A549 (cell line): ENCODE data around the gene BMP5. TPM values are rescaled to one million over a fixed set of nuclear protein-coding genes. Genes with fewer than 3 reads are reported as not detected.

Experiments used
- ATAC-seq, 2 experiments: fragments of 200-7000 bp in 1 of 2; fragments of >200 bp in 1 of 2; cut with Nextera tagmentation in 1 of 2; cut with Tn5 transposase in 1 of 2; 3 replicates each; pipeline versions ENCODE4 v1.8.0 to v1.9.1; 2018 to 2020; ENCODE audit warnings: mild to moderate bottlenecking in 1 of 2, moderate library complexity in 1 of 2
- CTCF ChIA-PET: fragments of 300-600 bp; sonication (Branson Sonifier 250); formaldehyde crosslinking; extraction: SDS; loops from one replicate; lab custom pipeline; 2021; ENCODE audit warnings: antibody characterized with exemption, inconsistent platforms; lab: Yijun Ruan, JAX
- POLR2A ChIA-PET: fragments of 350-600 bp; formaldehyde crosslinking; extraction: SDS; loops from one replicate; lab custom pipeline; 2021; ENCODE audit warnings: antibody characterized with exemption, inconsistent platforms; lab: Yijun Ruan, JAX
- DNase-seq, 2 experiments: peaks; one replicate each; pipeline versions ENCODE4 v3.0.0 to v3.0.0-alpha.2; 2011 to 2016; ENCODE audit warnings: low read depth in 1 of 2, low spot score in 1 of 2
- FAIRE-seq: peaks from 2 replicates; lab custom pipeline; 2011; peaks lifted over from hg19 to GRCh38; lab: Jason Lieb, UNC
- H3K27ac ChIP-seq, 2 experiments: fragments of >200 bp; sonication (Bioruptor Twin); formaldehyde crosslinking; 3 replicates each; pipeline ENCODE4 v1.5.1; 2016 to 2017
- H3K4me1 ChIP-seq: fragments of >200 bp; sonication (Bioruptor Twin); formaldehyde crosslinking; 3 replicates; pipeline ENCODE4 v1.6.1; 2016
- H3K4me2 ChIP-seq: fragments of >200 bp; sonication (Bioruptor Twin); formaldehyde crosslinking; 3 replicates; pipeline ENCODE4 v1.6.1; 2016
- H3K4me3 ChIP-seq: fragments of >200 bp; sonication (Bioruptor Twin); formaldehyde crosslinking; 3 replicates; pipeline ENCODE4 v1.5.1; 2016
- H3K9me3 ChIP-seq: fragments of >200 bp; sonication (Bioruptor Twin); formaldehyde crosslinking; 3 replicates; pipeline ENCODE4 v1.6.1; 2016
- ESRRA ChIP-seq: fragments of 150-350 bp; IDR thresholded peaks from 2 replicates; pipeline ENCODE4 v1.6.1; 2014; ENCODE audit warnings: mild to moderate bottlenecking, low read length, borderline replicate concordance
- FOSL2 ChIP-seq, 2 experiments: fragments of 450-650 bp in 1 of 2; fragments of >200 bp in 1 of 2; sonication (Bioruptor Twin) in 1 of 2; formaldehyde crosslinking; IDR thresholded peaks; 2 replicates each; pipeline versions ENCODE4 v1.5.0 to v1.6.1; 2016 to 2020; ENCODE audit warnings: mild to moderate bottlenecking in 1 of 2, moderate library complexity in 1 of 2
- SMC3 ChIP-seq: fragments of >200 bp; sonication (Bioruptor Twin); formaldehyde crosslinking; IDR thresholded peaks from 3 replicates; pipeline ENCODE4 v1.6.1; 2018; ENCODE audit warnings: inconsistent platforms
- WGBS: methylation state at CpG from one replicate; pipeline ENCODE4 v1.1.6; 2017; ENCODE audit errors: missing lambda C conversion rate; 5-methylcytosine and 5-hydroxymethylcytosine counted together
- polyA plus RNA-seq, 4 experiments: library from polyadenylated mRNA; depleted of rRNA in 3 of 4; stranded (reverse); fragments of >200 nt; fragmentation: RNase III in 1 of 4; extraction: RNeasy Plus Mini Kit Qiagen cat#74134 plus additional on column Dnase treatment in 1 of 4; gene quantifications; 2 replicates in 3 of 4; 3 replicates in 1 of 4; pipeline ENCODE4 v1.2.3, GENCODE V29; 2011 to 2017
- TF ChIP-seq, protein P1 (sequence below): IDR thresholded peaks from 2 replicates; pipeline ENCODE4 v1.6.1; 2012

Gene BMP5
- polyA plus RNA-seq, 2 of the 4 experiments (the other 2 are of a cell fraction), result 0.04 to 0.12 TPM

DNA sequence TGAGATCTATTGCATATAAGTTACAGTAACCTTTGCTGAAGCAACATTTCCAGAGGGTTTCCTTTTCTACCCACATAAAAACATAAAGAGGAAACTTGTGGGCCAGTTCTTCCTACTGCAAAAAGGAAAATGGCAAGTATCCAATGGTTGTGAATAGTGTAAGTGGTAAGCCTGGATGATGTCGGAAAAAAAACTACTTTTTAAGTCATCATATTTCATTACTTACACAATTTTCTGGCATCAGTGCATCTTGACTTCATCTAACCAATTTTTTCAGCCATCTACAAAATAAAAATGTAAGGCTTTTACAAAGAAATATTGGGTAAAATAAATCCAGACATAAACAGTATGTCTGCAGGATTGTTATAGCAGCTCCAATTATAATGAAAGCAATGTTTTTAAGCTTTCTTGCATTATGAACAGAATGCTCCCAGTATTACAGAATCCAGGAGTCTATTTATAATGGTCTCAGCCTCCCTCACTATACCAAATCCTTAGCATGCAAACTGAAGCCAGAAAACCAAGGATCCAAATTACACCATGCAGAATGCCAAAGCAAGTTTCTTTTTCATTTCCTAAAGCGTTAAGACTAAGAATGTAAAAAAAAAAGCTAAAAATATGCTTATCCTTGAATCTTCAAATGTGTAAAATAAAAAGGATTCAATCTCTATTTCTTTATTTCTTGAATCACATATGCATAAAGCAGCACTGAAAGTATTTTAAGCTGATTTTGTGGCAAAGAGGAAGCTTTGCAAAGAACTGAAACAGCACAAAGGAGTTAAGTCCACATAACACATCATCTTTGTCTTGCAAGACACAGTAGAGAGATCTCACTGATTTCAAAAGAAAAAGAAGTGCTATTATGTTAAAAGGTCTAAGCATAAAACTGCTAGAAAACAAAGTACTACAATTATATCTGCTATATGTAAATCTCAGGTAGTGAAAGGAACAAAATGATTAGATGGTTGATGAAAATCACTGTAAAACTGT, 169.6 kb downstream of the BMP5 start:
- ChIA-PET POLR2A (no interaction called here), CTCF (no interaction called here)
- TF ChIP-seq SMC3, result no peak
- TF ChIP-seq ESRRA, result no peak
- H3K27ac ChIP-seq, result no peak overlapping the region
- DNase-seq (no peak), FAIRE-seq (no peak), ATAC-seq (no peak)
- H3K4me2 ChIP-seq, result no peak overlapping the region
- no peaks in the 10 kb centered on the region for H3K4me1 ChIP-seq
- no peak overlapping the region for H3K4me3 ChIP-seq
- 0 out of 3 replicates have a peak, but pooled peaks cover 4% of the 10 kb centered on the region for H3K9me3 ChIP-seq
- WGBS, result 81% methylated on average over 2 of the region's 2 CpGs

DNA sequence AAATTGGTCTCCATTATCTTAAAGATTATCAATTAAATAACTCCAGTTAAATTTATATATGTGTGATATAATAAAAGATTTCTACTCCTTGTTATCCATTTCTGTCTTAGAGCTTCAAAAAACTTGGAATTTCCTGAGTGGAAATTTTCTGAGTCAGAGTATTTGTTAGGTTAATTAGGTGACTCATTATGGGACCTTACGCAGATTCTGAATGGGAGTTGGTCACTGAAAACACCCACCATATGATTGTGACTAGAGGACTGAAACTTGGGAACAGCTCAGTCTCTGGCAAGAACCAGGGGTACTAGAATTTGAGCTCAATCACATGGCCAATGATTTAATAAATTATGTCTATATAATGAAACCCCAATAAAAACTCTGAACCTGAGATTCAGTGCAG, 171.0 kb downstream of the BMP5 start:
- TF ChIP-seq FOSL2 (IDR thresholded peaks at IDR 0.05) (no peak), FOSL2 (CRISPR knock-in tag; IDR thresholded peaks at IDR 0.05) (peak; percentile 19; the same call in 1 of the 2 replicates)
- TF ChIP-seq, protein P1, sequence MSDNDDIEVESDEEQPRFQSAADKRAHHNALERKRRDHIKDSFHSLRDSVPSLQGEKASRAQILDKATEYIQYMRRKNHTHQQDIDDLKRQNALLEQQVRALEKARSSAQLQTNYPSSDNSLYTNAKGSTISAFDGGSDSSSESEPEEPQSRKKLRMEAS, result no peak
- TF ChIP-seq, all 56 proteins: peak for 1
- H3K4me3 ChIP-seq, result no peak overlapping the region
- ChIA-PET CTCF (no interaction called here), POLR2A (no interaction called here)
- no peak overlapping the region for H3K4me2 ChIP-seq
- 71% methylated on average over 1 of the region's 1 CpG for WGBS
- ATAC-seq (no peak), DNase-seq (no peak), FAIRE-seq (no peak)
- H3K9me3 ChIP-seq, result 0 out of 3 replicates have a peak, but pooled peaks cover 4% of the 10 kb centered on the region
- H3K27ac ChIP-seq, result no peak overlapping the region
- no peaks in the 10 kb centered on the region for H3K4me1 ChIP-seq
